NCI-H460 (cell line): ENCODE measurements around the gene SRCAP. TPM values are rescaled to one million over a fixed set of nuclear protein-coding genes. Genes with fewer than 3 reads are reported as not detected.

ENCODE experiments used
- DNase-seq: peaks from one replicate; pipeline ENCODE4 v3.0.0-alpha.2; 2016; ENCODE audit warnings: low read depth; ENCODE audit errors: extremely low read depth
- small RNA-seq, 2 experiments: library from RNA; depleted of rRNA; stranded (forward); fragments of <200 nt; gene quantifications; one replicate each; pipeline ENCODE3, GENCODE V24; 2014
- total RNA-seq: library from RNA; depleted of rRNA; stranded (reverse); fragments of >200 nt; shearing (Covaris generic); gene quantifications from 2 replicates; pipeline ENCODE4 v1.2.3, GENCODE V29; 2014; rRNA removed

Gene SRCAP
- total RNA-seq, 1 experiment from 2014 or later = 5.5 TPM

DNA sequence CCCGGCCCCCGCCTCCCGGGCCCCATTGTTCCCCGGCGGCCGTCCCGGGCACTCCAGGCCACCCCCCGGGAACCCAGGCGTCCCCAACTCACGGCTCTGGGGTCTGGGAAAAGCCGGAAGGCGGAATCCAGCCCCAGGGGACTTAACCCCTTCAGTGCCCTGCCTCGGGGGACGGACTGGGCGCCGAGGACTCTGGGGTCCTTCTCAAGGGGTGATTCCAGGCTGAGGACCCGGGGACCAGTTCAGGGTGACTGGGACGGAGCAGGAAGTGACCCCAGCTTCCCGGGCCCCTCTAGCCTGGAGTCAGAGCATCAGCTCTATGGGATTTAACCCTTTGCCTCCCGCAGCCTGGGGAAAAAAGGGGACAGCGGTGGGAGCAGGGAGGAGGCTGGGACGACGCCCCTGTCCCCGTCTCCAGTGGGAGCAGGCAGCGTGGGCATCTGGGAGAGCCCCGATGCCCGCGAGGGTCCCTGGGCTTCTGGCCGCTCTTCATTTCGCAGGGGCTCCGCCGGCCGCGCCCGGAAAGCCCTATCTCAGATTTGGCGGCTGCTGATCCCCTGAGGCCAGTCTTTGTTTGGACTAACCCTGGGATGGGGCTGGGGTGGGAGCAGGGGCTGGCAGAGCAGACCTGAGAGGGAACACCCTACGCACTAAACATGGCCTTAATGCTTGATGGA is 88.1 kb downstream of the SRCAP start, which contains the start of gene ZNF629:
ZNF629 (minus strand) TSS at position 270 of the 677 bp plus-strand sequence. CDS start 2,723 bp downstream, outside the sequence.
- DNase-seq = peak; percentile 54

DNA sequence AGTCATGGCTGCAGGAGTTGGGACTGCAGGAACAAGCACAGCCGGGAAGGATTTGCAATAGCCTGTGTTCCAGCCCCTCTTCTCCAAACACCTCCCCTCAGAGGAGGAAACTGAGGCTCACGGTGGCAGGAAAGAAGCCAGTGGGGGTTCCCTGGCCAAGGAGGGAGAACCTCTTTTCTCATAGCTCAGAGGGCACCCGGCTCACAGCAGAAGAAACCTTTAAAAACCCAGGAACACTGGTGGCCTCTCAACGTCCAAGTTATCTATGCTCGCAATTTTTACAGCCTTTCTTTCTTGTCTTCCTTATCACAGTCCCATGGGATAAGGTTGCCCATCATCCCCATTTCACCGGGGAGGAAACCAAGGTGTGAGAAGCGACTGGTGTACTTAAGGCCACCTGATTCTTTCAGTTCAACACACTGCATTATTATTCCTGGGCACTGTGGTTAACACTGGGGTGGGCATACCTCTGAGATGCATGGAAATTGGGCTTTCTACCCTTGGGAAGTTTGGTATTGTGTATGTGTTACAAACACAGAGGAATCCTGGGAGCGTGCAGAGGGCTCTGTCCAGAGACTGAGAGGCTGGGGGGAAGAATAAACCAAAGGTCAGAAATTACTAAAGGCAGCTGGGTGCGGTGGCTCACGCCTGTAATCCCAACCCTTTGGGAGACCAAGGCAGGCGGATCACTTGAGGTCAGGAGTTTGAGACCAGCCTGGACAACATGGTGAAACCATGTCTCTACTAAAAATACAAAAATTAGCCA is 88.8 kb downstream of the SRCAP start:
- DNase-seq = no peak

Small RNAs within 50 kb of the gene (small RNA-seq; reads per million reads assigned to genes)
- gene RNU6-1043P (0 reads per million in 2 experiments), gene RNU6-416P (0 reads per million in 2 experiments), gene SNORA30 (5.9 to 14.3 reads per million in 2 experiments)

Other genes starting within 250 kb of the SRCAP start
- not detected in 2 replicates for gene ITGAL, start 226.4 kb upstream of the SRCAP start, total RNA-seq
- 37.7 and 39.0 TPM in 2 replicates for gene ZNF768, start 172.6 kb upstream of the SRCAP start, total RNA-seq
- gene ZNF747, start 164.3 kb upstream of the SRCAP start, total RNA-seq = 6.2 and 6.6 TPM in 2 replicates
- 7.7 and 8.5 TPM in 2 replicates for gene ZNF764, start 140.8 kb upstream of the SRCAP start, total RNA-seq
- 5.8 and 7.7 TPM in 2 replicates for gene ZNF688, start 127.5 kb upstream of the SRCAP start, total RNA-seq
- gene ZNF785, start 113.5 kb upstream of the SRCAP start, total RNA-seq = 0.14 and 0.45 TPM in 2 replicates
- 8.2 and 10.0 TPM in 2 replicates for gene ZNF689, start 88.8 kb upstream of the SRCAP start, total RNA-seq
- gene PRR14, start 48.2 kb upstream of the SRCAP start, total RNA-seq = 13.0 and 15.7 TPM in 2 replicates
- 26.0 and 29.3 TPM in 2 replicates for gene FBRS, start 40.7 kb upstream of the SRCAP start, total RNA-seq
- 14.3 and 16.6 TPM in 2 replicates for gene PHKG2, start 49.3 kb downstream of the SRCAP start, total RNA-seq
- 2.2 and 4.6 TPM in 2 replicates for gene CFAP119, start 62.9 kb downstream of the SRCAP start, total RNA-seq
- 86.3 and 87.1 TPM in 2 replicates for gene RNF40, start 63.2 kb downstream of the SRCAP start, total RNA-seq
- 10.9 and 11.1 TPM in 2 replicates for gene ZNF629, start 88.0 kb downstream of the SRCAP start, total RNA-seq
- 34.1 and 45.1 TPM in 2 replicates for gene BCL7C, start 194.9 kb downstream of the SRCAP start, total RNA-seq
- gene CTF1, start 197.4 kb downstream of the SRCAP start, total RNA-seq = 0.59 and 0.92 TPM in 2 replicates
- gene FBXL19, start 224.4 kb downstream of the SRCAP start, total RNA-seq = 12.3 and 14.2 TPM in 2 replicates
- 20.1 and 21.9 TPM in 2 replicates for gene ORAI3, start 249.9 kb downstream of the SRCAP start, total RNA-seq